GM19452 (cell line): ENCODE measurements around the gene FARSA.
"Not testable (repeated sequence)": the region's sequence is repeated elsewhere in the genome, so short reads cannot be mapped to it uniquely, and the experiment has no call there.

ENCODE experiments used
- ATAC-seq: cut with Tn5 transposase; IDR thresholded peaks from one replicate; pipeline ENCODE4 v1.9.1; 2021; ENCODE audit not compliant: unreplicated experiment

Gene FARSA

DNA sequence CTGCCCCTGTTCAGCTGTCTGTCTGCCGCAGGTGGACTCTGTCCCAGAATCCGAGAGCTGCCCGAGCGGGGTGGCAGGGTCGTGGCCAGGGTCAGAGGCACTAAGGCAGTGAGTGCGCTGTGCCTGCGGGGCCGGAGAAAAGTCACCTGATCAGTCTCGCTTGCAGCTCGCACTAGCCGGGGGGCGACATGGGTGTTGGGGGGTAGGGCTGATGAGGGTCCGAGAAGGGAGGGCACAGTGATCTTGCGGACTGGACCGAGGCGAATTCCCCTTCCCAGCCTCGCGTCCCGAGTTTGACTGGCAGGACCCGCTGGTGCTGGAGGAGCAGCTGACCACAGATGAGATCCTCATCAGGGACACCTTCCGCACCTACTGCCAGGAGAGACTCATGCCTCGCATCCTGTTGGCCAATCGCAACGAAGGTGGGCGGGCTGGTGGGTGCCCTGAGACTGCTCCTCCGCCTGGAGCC, 41.9 kb downstream of the FARSA start:
- no peak for ATAC-seq

DNA sequence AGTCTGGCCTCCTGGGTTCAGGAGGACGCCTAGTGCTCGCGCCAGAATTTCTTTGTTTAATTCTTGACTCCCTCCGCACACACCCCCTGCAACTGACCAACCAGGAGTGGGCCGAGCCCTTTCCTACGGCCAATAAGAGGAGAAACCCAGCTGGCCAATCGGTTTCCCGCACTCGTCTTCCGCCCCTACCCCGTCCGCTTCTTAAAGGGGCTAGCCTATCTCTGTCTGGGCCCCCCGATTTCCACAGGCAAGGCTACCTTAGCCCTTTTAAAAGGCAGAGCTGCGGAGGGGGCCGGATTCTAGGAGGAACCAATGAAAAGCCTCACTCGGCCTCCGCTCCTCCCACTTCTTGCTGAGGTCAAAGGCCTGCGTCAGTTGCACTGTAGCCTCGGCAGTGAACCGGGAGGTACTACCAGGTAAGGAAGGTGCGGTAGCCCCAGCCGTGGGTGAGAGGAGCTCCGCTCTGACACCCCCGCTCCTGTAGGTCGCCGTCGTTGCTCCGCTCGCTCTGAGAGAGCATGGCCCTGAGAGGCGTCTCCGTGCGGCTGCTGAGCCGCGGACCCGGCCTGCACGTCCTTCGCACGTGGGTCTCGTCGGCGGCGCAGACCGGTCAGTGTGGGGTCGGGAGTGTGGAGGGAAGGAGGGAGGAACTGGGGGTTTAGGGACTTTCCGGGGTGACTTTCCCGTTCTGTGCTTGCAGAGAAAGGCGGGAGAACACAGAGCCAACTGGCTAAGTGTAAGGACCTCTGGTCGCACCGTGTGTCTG, 42.5 kb downstream of the FARSA start, which contains the start of gene GCDH:
Gene GCDH, plus strand, starts transcription at position 374 of the 766 bp plus-strand sequence. Its CDS starts 145 bp downstream, at position 519.
- ATAC-seq = peak; percentile 94

DNA sequence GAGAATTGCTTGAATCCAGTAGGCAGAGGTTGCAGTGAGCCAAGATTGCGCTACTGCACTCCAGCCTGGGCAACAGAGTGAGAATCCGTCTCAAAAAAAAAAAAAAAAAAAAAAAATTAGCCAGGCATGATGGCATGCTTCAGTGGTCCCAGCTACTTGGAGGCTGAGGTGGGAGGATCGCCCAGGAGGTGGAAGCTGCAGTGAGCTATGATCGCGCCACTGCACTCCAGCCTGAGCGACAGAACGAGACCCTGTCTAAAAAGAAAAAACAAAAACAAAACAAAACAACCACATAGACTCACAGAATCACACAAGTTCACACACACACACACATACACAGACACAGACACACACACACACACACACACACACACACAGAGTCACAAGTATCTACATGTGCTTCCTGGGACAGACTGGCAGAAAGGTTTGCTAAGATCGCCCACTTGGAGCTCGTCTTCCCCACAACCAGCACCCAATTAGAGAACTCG, 43.2 kb downstream of the FARSA start:
- ATAC-seq = not testable (repeated sequence)

DNA sequence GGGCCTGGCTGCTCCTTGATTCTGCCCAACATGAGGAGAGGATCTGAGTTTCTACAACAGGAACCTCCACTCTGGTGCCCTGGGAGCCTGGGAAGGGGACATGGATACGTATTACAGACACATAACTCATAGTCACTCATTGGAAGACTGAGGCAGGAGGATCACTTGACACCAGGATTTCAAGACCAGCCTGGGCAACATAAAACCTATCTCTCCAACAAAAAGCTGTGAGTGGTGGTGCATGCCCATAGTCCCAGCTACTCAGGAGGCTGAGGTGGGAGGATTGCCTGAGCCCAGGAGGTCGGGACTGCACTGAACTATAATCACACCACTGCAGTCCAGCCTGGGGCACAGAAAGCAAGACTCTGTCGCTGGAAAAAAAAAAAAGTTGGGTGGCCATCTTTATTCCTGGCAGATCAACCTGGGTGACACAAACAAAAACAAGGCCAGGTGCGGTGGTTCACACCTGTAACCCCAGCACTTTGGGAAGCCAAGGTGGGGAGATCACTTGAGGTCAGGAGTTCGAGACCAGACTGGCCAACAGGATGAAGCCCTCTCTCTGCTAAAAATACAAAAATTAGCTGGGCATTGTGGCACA, 45.4 kb downstream of the FARSA start:
- no peak for ATAC-seq

DNA sequence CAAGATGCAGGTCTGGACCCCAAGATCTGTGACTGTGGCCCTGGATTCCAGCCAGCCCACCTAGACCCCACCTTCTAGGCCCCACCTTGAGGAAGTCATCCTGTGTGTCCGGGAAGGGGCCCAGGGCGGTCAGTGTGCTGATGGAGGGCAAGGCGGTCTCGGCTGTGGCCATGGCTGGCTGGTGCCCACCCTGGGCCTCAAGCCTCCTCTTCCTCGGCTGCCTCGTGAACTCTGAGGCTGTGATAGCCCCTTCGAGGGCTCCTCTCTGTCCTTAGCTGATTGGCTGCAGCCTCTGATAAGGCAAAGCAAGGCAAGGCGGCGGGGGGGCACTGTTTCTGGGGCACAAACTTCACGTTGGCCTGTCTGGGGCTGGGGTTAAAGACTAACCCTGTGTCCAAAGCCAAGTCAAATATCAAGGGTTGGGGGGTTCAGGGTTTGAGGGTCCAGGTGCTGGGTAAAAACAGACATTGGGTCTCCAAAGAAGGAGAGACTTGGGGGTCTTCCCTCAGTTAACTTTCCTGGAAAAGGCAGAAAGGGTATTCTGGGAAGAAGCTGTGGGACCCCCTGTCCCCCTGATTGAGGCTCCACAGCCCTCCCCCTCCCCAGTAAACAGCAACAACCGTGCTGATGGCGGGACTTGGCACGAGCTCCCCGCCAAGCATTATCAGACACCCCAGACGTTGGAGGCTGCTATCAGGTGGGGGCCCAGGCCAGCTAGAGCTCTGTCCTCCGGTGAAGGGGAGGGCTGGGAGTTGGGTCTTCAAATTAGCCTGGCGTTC, 46.4 kb downstream of the FARSA start, which contains the start of gene KLF1:
Gene KLF1, minus strand, starts transcription at position 233 of the 779 bp plus-strand sequence. Its CDS starts 61 bp downstream, at position 172.
- no peak for ATAC-seq

DNA sequence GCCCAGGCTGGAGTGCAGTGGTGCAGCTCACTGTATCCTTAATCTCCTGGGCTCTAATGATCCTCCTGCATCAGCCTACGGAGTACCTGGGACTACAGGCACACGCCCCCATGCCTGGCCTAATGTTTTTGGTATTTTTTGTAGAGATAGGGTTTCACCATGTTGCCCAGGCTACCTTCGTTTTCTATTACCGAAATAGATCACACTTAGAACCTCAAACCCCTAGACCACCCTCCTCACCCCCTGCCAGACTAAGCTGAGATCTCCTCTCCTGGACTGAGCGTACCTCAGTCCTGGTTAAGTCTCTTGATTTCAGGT, 46.9 kb downstream of the FARSA start:
- no peak for ATAC-seq

DNA sequence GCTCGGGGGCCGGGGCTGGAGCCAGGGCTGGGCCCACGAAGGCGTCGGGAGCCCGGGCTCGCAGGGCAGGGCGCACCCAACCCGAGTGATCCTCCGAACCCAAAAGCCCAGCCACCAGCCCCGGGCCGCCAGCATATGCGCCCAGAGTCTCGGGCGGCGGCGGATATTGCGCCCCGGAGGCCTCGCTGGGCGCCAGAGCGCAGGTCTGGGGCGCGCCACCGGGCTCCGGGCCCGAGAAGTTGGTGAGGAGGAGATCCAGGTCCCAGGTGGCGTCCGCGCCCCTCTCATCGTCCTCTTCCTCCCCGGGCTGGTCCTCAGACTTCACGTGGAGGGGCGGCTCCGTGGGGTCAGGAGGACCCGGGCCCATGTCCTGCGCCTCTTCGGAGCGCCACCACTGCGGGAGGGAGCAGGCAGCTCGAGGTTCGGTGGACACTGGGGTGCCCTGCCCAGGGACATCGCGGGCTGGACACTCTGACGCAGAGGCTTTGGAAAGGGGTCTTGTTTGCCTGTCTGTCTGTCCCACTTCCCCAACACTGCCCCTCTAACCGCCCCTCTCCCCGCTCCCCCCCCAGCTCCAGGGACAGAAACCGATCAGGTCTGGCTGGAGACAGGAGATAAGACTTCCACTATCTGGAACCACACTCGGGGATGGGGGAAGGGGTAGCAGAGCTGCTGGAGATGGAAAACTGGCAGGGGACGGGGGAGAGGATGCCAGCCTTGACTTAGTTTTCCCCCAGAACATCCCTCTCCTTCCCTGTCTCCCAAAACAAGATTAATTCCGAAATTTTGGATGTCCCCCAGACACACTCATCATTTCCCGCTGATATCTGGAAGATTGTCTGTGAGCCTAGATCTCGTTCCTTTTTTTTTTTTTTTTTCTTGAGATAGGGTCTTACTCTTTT, 47.5 kb downstream of the FARSA start:
- no peak for ATAC-seq

DNA sequence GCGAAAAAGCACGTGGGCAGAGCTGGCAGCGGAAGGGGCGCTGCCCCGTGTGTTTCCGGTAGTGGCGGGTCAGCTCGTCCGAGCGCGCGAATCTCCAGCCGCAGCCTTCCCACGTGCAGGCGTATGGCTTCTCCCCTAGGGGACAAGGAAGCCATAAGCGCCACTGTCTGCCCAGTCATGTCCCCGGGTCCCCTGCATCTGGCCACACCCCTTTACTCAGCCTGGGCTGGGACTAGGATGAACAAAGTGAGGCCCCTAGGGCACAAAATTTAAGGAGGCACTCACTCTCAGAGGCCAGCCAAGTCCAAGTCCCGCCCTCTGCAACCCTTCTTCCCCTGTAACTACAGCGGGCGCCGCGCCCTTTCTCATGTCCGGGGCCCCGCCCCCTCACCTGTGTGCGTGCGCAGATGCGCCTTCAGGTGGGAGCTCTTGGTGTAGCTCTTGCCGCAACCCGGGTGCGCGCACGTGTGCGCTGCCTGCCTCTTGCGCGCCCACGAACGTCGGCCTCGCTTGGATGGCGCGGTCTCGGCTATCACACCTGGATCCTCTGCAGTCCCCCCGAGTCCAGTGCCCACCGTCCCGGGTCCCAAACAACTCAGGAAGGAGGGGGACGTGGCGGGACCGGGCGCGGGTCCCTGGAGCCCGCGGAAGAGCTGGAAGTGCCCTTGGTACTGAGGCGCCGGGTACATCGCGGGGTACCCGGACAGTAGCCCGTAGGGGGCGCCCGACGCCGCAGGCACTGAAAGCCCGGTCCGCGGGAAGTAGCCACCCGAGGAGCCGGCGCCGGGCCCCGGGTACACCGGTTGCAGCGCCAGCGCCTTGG, 48.4 kb downstream of the FARSA start:
- ATAC-seq = no peak

DNA sequence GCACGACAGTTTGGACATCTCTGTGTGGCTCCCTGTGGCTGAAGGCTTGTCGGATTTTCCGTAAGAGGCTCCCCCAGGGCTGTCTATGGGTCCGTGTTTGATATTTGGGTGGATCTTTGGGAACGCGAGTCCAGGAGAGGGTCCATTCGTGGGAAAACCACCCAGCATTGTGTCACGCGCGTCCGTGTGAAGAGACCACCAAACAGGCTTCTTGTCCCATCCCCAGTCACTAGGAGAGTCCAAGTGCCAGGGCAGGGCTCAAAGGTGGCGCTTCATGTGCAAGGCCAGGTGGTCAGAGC, 48.9 kb downstream of the FARSA start:
- ATAC-seq = no peak

DNA sequence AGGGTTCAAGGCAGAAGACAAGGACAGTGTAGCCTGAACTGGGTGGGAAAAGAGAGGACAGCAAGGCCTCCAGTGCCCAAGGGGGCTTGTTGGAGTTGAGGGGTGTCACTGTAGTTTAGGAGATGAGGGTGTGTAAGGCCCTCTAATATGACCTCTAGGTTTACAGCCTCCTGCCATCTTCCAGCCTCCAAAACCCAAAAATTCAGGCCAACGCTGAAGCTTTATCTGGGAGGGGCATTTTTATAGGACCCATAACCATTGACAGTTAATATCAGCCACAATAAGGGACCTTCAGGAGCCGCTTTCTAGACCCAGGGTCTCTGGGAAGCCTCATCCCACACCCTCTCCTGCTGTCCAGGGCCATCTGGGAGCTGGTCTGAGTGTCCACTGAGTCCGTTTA, 49.3 kb downstream of the FARSA start:
- no peak for ATAC-seq

DNA sequence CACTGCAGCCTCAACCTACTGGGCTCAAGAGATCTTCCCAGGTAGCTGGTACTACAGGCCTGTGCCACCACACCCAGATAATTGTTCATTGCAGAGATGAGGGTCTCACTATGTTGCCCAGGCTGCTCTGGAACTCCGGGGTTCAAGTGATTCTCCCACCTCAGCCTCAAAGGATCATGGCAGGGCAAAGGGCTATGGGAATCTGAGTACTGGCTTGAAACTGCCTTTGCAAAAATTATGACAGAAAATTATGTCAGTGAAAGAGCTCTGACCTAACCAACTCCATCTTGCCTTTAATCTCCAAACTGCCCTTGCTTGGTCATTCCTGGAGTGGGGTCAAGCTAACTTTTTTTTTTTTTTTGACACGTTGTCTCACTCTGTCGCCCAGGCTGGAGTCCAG, 50.9 kb downstream of the FARSA start:
- ATAC-seq = no peak

DNA sequence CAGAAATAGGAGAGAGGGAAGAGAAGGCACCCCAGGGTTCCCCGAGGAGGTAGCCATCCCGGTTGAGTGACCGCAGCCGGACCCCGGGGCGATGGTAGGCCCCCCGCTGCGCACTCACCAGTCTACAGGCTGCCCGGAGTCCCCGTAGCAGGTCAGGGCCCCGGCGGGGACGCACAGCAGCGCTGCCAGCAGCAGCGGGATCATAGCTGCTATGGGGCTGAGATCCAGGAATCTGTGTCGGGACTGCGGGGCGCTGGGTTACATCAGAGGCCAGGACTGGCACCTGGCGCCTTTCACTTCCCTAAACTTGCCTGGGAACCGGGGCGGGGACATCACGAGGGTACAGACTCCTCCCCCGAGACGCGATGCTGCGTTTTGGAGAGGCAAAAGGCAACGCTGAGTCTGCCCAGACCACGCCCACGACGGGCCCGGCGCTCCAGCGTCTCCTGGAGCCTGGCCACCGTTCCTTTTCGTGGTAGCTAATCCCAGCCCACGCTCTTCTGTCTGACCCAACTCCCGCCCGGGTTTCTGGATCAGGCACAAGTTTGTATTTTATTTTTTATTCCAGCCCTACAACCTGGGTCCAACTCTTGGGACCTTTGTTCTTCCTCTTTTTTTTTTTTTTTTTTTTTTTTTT, 52.2 kb downstream of the FARSA start, which contains the start of gene DNASE2:
Gene DNASE2, minus strand, starts transcription at position 278 of the 637 bp plus-strand sequence. Its CDS starts 74 bp downstream, at position 204.
- ATAC-seq = peak; percentile 81

DNA sequence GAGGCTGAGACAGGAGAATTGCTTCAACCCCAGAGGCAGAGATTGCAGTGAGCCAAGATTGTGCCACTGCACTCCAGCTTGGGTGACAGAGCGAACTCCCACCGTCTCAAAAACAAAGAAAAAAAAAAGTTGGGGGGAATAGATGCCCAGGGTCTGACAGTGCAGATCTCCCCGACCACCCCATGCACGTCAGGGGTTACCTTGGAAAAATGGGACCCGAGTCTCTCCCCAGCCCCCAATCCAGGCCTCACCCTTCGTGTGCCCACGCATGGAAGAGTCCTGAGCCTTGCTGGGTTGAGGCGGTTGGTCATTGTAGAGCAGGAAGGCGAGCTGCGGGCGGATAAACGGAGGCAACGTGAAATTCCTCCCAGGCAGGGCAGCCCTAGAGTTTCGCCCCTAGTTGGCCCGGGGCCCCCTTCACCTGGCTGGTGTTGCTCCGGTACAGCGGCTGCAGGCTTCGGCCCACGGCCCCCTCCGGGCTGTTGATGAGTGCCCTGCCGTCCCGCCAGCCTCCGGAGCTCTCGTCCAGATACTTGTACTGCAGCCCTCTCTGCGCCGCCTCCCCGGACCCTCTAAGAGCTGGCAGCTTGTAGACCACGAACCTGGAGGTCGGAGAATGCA, 52.9 kb downstream of the FARSA start:
- ATAC-seq = peak; percentile 9

DNA sequence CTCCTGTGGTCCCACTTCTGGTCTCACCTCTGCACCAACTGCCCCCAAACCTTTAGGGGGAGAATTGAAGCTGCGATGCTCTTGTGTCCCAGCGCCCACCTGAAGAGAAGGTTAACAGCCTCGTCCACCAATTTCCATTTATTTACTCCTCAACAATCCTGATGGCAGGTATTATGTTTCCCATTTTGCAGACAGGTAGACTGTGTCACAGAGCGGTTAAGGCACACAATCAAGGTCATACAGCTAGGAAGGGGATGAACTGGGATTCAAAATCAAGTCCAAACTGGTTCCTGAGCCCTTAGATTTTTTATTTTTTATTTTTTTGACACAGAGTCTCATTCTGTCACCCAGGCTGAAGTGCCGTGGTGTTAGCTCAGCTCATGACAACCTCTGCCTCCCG, 58.4 kb downstream of the FARSA start:
- no peak for ATAC-seq

DNA sequence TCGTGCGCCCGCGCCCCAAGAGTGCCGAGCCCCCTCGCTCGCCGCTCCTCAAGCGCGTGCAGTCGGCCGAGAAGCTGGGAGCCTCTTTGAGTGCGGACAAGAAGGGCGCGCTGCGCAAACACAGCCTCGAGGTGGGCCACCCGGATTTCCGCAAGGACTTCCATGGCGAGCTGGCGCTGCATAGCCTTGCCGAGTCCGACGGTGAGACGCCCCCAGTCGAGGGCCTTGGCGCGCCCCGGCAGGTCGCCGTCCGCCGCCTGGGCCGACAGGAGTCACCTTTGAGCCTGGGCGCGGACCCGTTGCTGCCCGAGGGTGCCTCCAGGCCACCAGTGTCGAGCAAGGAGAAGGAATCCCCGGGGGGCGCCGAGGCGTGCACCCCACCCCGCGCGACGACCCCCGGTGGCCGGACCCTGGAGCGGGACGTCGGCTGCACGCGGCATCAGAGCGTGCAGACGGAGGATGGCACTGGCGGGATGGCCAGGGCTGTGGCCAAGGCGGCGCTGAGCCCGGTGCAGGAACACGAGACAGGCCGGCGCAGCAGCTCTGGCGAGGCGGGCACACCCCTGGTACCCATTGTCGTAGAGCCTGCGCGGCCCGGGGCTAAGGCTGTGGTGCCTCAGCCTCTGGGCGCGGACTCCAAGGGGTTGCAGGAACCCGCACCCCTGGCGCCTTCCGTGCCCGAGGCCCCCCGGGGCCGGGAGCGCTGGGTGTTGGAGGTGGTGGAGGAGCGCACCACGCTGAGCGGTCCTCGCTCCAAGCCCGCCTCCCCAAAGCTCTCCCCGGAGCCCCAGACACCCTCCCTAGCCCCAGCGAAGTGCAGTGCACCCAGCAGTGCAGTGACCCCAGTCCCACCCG, 59.4 kb downstream of the FARSA start:
- no peak for ATAC-seq

DNA sequence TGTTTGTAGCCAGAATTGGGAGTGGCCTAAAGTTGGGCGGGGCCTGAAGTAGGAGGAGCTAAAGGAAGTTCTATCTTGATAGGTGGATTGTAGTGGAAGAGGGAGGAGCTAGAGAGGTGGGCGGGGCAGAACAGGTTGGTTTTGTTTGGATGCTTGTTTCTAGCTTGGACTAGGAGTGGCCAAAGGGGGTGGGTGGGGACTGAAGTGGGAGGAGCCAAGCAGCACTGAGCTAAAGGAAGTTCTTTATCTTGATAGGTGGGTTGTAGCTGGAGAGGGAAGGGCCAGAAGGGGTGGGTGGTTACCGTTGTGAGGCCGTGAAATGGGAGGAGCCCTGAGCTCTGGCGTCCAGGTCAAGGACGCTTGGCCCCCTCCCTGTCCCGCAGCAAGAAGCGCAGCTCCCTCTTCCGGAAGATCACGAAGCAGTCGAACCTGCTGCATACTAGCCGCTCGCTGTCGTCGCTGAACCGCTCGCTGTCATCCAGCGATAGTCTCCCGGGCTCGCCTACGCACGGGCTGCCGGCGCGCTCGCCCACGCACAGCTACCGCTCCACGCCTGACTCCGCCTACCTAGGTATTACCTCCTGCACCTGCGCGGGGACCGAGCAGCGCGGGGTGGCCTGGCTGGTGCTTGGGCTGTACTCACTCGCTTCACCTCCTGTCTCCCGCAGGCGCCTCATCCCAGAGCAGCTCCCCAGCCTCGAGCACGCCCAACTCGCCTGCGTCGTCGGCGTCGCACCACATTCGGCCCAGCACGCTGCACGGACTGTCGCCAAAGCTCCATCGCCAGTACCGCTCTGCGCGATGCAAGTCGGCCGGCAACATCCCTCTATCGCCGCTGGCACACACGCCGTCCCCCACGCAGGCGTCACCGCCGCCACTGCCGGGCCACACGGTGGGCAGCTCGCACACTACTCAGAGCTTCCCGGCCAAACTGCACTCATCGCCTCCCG, 60.3 kb downstream of the FARSA start:
- ATAC-seq = no peak
